Measurements from ENCODE around the gene GRM4. TPM values are rescaled to one million over a fixed set of nuclear protein-coding genes. Genes with fewer than 3 reads are reported as not detected.

Gene GRM4
- polyA plus RNA-seq, 1 of the 3 experiments (the other 2 are of a cell fraction), result not detected

- WGBS (ENCODE audit: low lambda C conversion rate), result 76% methylated on average over 8 of the region's 14 CpGs
- H3K27ac ChIP-seq (ENCODE audit: low read depth in 2 of 2, low read length in 1 of 2), result no peak overlapping the region
- no peaks in the 10 kb centered on the region for H4K20me1 ChIP-seq (ENCODE audit: insufficient read depth)
- ChIA-PET POLR2A (no interaction called here), CTCF (interaction anchor here (0.6 to 2.1 kb wide), 5 partner anchors 8 to 225 kb away, joined by 3 to 7 read pairs (median 3); partner anchors contain the start of gene SMIM29)
- no peaks in the 10 kb centered on the region for H3K9me2 ChIP-seq
- no peak overlapping the region for H2AFZ ChIP-seq (ENCODE audit: low read depth)
- no peaks in the 10 kb centered on the region for H3K4me1 ChIP-seq (ENCODE audit: control insufficient read depth in 1 of 2, insufficient read depth in 2 of 2, low read depth in 1 of 2, low read length in 1 of 2)
- H3K79me2 ChIP-seq (ENCODE audit: insufficient read depth), result no peaks in the 10 kb centered on the region
- H3K27me3 ChIP-seq (ENCODE audit: insufficient read depth), result no peaks in the 10 kb centered on the region
- H3K4me3 ChIP-seq (ENCODE audit: low read depth in 2 of 2, low read length in 1 of 2), result no peak overlapping the region
- H3F3A ChIP-seq (replicated peaks; ENCODE audit: insufficient read depth), result no peaks in the 10 kb centered on the region
- H3K9me3 ChIP-seq, result no peaks in the 10 kb centered on the region
- no peak for DNase-seq
- TF ChIP-seq FOSL2 (IDR thresholded peaks at IDR 0.05; ENCODE audit: borderline replicate concordance, low read depth), result no peak
- no peak for TF ChIP-seq JUND (IDR thresholded peaks at IDR 0.05)
- no peak for TF ChIP-seq EP300 (IDR thresholded peaks at IDR 0.05; ENCODE audit: borderline replicate concordance in 1 of 2, low read depth in 1 of 2, low read length in 1 of 2)
- no peak for TF ChIP-seq TAF1 (IDR thresholded peaks at IDR 0.05; ENCODE audit: borderline replicate concordance, low read depth, low read length)
- no peak for TF ChIP-seq IRF3 (IDR thresholded peaks at IDR 0.05; ENCODE audit: low read depth, low read length)
- TF ChIP-seq MAX (IDR thresholded peaks at IDR 0.05; ENCODE audit: low read depth), result no peak
- no peaks in the 10 kb centered on the region for H3K36me3 ChIP-seq (replicated peaks in 1 of 2; ENCODE audit: control insufficient read depth in 1 of 2, insufficient read depth in 2 of 2, low read length in 1 of 2)
- H3K9ac ChIP-seq, result no peak overlapping the region
- H3K4me2 ChIP-seq, result no peak overlapping the region
These were observed 44.7 kb upstream of the GRM4 start for GRCh38 chr6:34190504-34191122.

GRCh38 chr6:34189806-34190503 is 44.1 kb upstream of the GRM4 start:
- DNase-seq, result no peak
- no peak overlapping the region for H3K4me2 ChIP-seq
- no peaks in the 10 kb centered on the region for H3K27me3 ChIP-seq (ENCODE audit: insufficient read depth)
- H3K9me3 ChIP-seq, result no peaks in the 10 kb centered on the region
- 83% methylated on average over 12 of the region's 12 CpGs for WGBS (ENCODE audit: low lambda C conversion rate)
- ChIA-PET POLR2A (no interaction called here), CTCF (interaction anchor here (0.6 to 2.1 kb wide), 8 partner anchors 12 to 1015 kb away, joined by 3 to 7 read pairs (median 4); partner anchors contain the start of gene SMIM29)
- H3K4me3 ChIP-seq (ENCODE audit: low read depth in 2 of 2, low read length in 1 of 2), result no peak overlapping the region
- H3K79me2 ChIP-seq (ENCODE audit: insufficient read depth), result no peaks in the 10 kb centered on the region
- TF ChIP-seq RXRA (IDR thresholded peaks at IDR 0.05; ENCODE audit: borderline replicate concordance, low read depth) (no peak), TAF1 (IDR thresholded peaks at IDR 0.05; ENCODE audit: borderline replicate concordance, low read depth, low read length) (no peak), RCOR1 (IDR thresholded peaks at IDR 0.05; ENCODE audit: low read length) (no peak), MEF2A (IDR thresholded peaks at IDR 0.05; ENCODE audit: borderline replicate concordance, low read depth) (no peak), ELF1 (IDR thresholded peaks at IDR 0.05) (no peak), MXI1 (IDR thresholded peaks at IDR 0.05; ENCODE audit: low read depth, low read length) (no peak), REST (IDR thresholded peaks at IDR 0.05; ENCODE audit: low read depth, low read length) (no peak), GATA2 (CRISPR knock-in tag; IDR thresholded peaks at IDR 0.05) (no peak), FOXJ3 (CRISPR knock-in tag; IDR thresholded peaks at IDR 0.05) (no peak), IRF3 (IDR thresholded peaks at IDR 0.05; ENCODE audit: low read depth, low read length) (no peak), PBX3 (IDR thresholded peaks at IDR 0.05) (no peak), CHD2 (IDR thresholded peaks at IDR 0.05; ENCODE audit: low read length, partially characterized antibody) (no peak)
- H3F3A ChIP-seq (replicated peaks; ENCODE audit: insufficient read depth), result no peaks in the 10 kb centered on the region
- H2AFZ ChIP-seq (ENCODE audit: low read depth), result no peak overlapping the region
- no peak overlapping the region for H3K27ac ChIP-seq (ENCODE audit: low read depth in 2 of 2, low read length in 1 of 2)
- no peaks in the 10 kb centered on the region for H3K4me1 ChIP-seq (ENCODE audit: control insufficient read depth in 1 of 2, insufficient read depth in 2 of 2, low read depth in 1 of 2, low read length in 1 of 2)
- no peak overlapping the region for H3K9ac ChIP-seq
- H3K9me2 ChIP-seq, result no peaks in the 10 kb centered on the region
- H4K20me1 ChIP-seq (ENCODE audit: insufficient read depth), result no peaks in the 10 kb centered on the region
- H3K36me3 ChIP-seq (replicated peaks in 1 of 2; ENCODE audit: control insufficient read depth in 1 of 2, insufficient read depth in 2 of 2, low read length in 1 of 2), result no peaks in the 10 kb centered on the region

Measured in SK-N-SH (cell line).